ENCODE measurements around the gene TIAM1. TPM values are rescaled to one million over a fixed set of nuclear protein-coding genes. Genes with fewer than 3 reads are reported as not detected.

The TIAM1 gene
- total RNA-seq, 1 donor from 2014 or later, result 2.1 TPM

GRCh38 chr21:31225713-31226112 is 118.3 kb downstream of the TIAM1 start:
- no peak for DNase-seq (ENCODE audit: low spot score)
- intact Hi-C loops (cut with DNase I), result no loop called here

GRCh38 chr21:31222142-31222541 is 121.9 kb downstream of the TIAM1 start:
- no peak for DNase-seq (ENCODE audit: low spot score)
- intact Hi-C loops (cut with DNase I), result no loop called here

GRCh38 chr21:31221043-31221442 is 123.0 kb downstream of the TIAM1 start:
- intact Hi-C loops (cut with DNase I), result no loop called here
- DNase-seq (ENCODE audit: low spot score), result no peak

GRCh38 chr21:31220575-31220974 is 123.5 kb downstream of the TIAM1 start:
- no peak for DNase-seq (ENCODE audit: low spot score)
- intact Hi-C loops (cut with DNase I), result no loop called here

- intact Hi-C loops (cut with DNase I), result no loop called here
- DNase-seq (ENCODE audit: low spot score), result no peak
Measured at GRCh38 chr21:31218830-31219608, 125.0 kb downstream of the TIAM1 start.

- no peak for DNase-seq (ENCODE audit: low spot score)
Measured at GRCh38 chr21:31216206-31216605, 127.9 kb downstream of the TIAM1 start.

GRCh38 chr21:31213787-31214186 is 130.3 kb downstream of the TIAM1 start:
- intact Hi-C loops (cut with DNase I), result no loop called here
- DNase-seq (ENCODE audit: low spot score), result no peak

More at GRCh38 chr21:31216206-31216605, 127.9 kb downstream of the TIAM1 start:
- intact Hi-C loops (cut with DNase I), result no loop called here

- intact Hi-C loops (cut with DNase I), result no loop called here
- DNase-seq (ENCODE audit: low spot score), result no peak
Measured at GRCh38 chr21:31211836-31212235, 132.2 kb downstream of the TIAM1 start.

- no peak for DNase-seq (ENCODE audit: low spot score)
- intact Hi-C loops (cut with DNase I), result no loop called here
Measured at GRCh38 chr21:31205412-31205811, 138.6 kb downstream of the TIAM1 start.

- intact Hi-C loops (cut with DNase I), result no loop called here
- no peak for DNase-seq (ENCODE audit: low spot score)
Measured at GRCh38 chr21:31204801-31205200, 139.3 kb downstream of the TIAM1 start.

- no peak for DNase-seq (ENCODE audit: low spot score)
- intact Hi-C loops (cut with DNase I), result no loop called here
Measured at GRCh38 chr21:31203431-31204054, 140.5 kb downstream of the TIAM1 start.

GRCh38 chr21:31201548-31201947 is 142.5 kb downstream of the TIAM1 start:
- DNase-seq (ENCODE audit: low spot score), result no peak
- intact Hi-C loops (cut with DNase I), result no loop called here

- intact Hi-C loops (cut with DNase I), result no loop called here
- DNase-seq (ENCODE audit: low spot score), result no peak
Measured at GRCh38 chr21:31201144-31201543, 142.9 kb downstream of the TIAM1 start.

GRCh38 chr21:31198575-31198974 is 145.5 kb downstream of the TIAM1 start:
- intact Hi-C loops (cut with DNase I), result loop anchor here (2.0 to 5.0 kb wide), 2 partner anchors 384 to 404 kb away; no protein-coding TSS in a partner anchor
- DNase-seq (ENCODE audit: low spot score), result no peak

- intact Hi-C loops (cut with DNase I), result loop anchor here (5.0 kb wide), 1 partner anchor 406 kb away; no protein-coding TSS in a partner anchor
Measured at GRCh38 chr21:31196724-31197123, 147.3 kb downstream of the TIAM1 start.

GRCh38 chr21:31195334-31196015 is 148.6 kb downstream of the TIAM1 start:
- intact Hi-C loops (cut with DNase I), result loop anchor here (5.0 kb wide), 1 partner anchor 407 kb away; no protein-coding TSS in a partner anchor

More at GRCh38 chr21:31196724-31197123, 147.3 kb downstream of the TIAM1 start:
- no peak for DNase-seq (ENCODE audit: low spot score)

GRCh38 chr21:31194510-31195293 is 149.4 kb downstream of the TIAM1 start:
- no peak for DNase-seq (ENCODE audit: low spot score)
- intact Hi-C loops (cut with DNase I), result loop anchor here (5.0 kb wide), 1 partner anchor 408 kb away; no protein-coding TSS in a partner anchor

More at GRCh38 chr21:31195334-31196015, 148.6 kb downstream of the TIAM1 start:
- DNase-seq (ENCODE audit: low spot score), result no peak

- no peak for DNase-seq (ENCODE audit: low spot score)
- intact Hi-C loops (cut with DNase I), result no loop called here
Measured at GRCh38 chr21:31193761-31194160, 150.3 kb downstream of the TIAM1 start.

- intact Hi-C loops (cut with DNase I), result no loop called here
- no peak for DNase-seq (ENCODE audit: low spot score)
Measured at GRCh38 chr21:31191553-31191952, 152.5 kb downstream of the TIAM1 start.
